Naive thymus-derived CD8-positive, alpha-beta T cell (primary cell): ENCODE results near the gene SUPT20H. TPM values are rescaled to one million over a fixed set of nuclear protein-coding genes. Genes with fewer than 3 reads are reported as not detected.

Experiments
- ATAC-seq, 2 donors: fragments of 150-1000 bp; cut with Tn5 transposase in 1 of 2; sonication (Bioruptor Pico), chemical (Tn5 transposase) in 1 of 2; 1 replicate in 1 of 2; 2 replicates in 1 of 2; pipeline ENCODE4 v1.10.0; 2021; ENCODE audit warnings: mild to moderate bottlenecking in 2 of 2, moderate library complexity in 2 of 2
- POLR2A ChIA-PET: fragments of 350-600 bp; sonication (Branson Sonifier 250); formaldehyde crosslinking; loops from one replicate; lab custom pipeline; 2021; ENCODE audit warnings: antibody characterized with exemption; lab: Charles Lee
- DNase-seq, 10 donors: peaks; one replicate each; pipeline versions ENCODE4 v3.0.0 to v3.0.0-alpha.2; 2020 to 2022
- H3K27ac Mint-ChIP-seq, 10 donors: one replicate each; pipeline ENCODE4 v1.8.0; 2020 to 2022; ENCODE audit warnings: mild to moderate bottlenecking in 10 of 10, mixed read lengths in 10 of 10, moderate library complexity in 4 of 10, inconsistent platforms in 1 of 10
- H3K27me3 Mint-ChIP-seq, 5 donors: one replicate each; pipeline ENCODE4 v1.8.0; 2021 to 2022; ENCODE audit warnings: mixed read lengths in 5 of 5
- H3K36me3 Mint-ChIP-seq, 3 donors: one replicate each; pipeline ENCODE4 v1.8.0; 2020 to 2022; ENCODE audit warnings: mixed read lengths in 3 of 3, mild to moderate bottlenecking in 2 of 3, inconsistent platforms in 1 of 3
- H3K4me1 Mint-ChIP-seq, 4 donors: one replicate each; pipeline ENCODE4 v1.8.0; 2021 to 2022; ENCODE audit warnings: mixed read lengths in 4 of 4
- H3K4me3 Mint-ChIP-seq, 10 donors: one replicate each; pipeline ENCODE4 v1.8.0; 2020 to 2022; ENCODE audit warnings: mild to moderate bottlenecking in 10 of 10, mixed read lengths in 10 of 10, moderate library complexity in 6 of 10, inconsistent platforms in 1 of 10
- H3K9me3 Mint-ChIP-seq, 9 donors: one replicate each; pipeline ENCODE4 v1.8.0; 2020 to 2022; ENCODE audit warnings: mixed read lengths in 9 of 9, mild to moderate bottlenecking in 3 of 9, inconsistent platforms in 1 of 9, moderate library complexity in 1 of 9
- polyA plus RNA-seq, 3 donors: library from polyadenylated mRNA; unstranded; fragments of 300-500 nt; fragmentation: Illumina TruSeq; gene quantifications; one replicate each; pipeline ENCODE4 v1.2.3, GENCODE V29; 2021
- total RNA-seq, 8 experiments: library from RNA in 2 of 8; stranded (reverse) in 2 of 8; gene quantifications; one replicate each; pipeline ENCODE4 v1.2.3 and lab custom pipeline; 2021 to 2026

Gene SUPT20H
- total and polyA plus RNA-seq, 5 experiments from 2014 or later, result 45.4 to 119 (median 59.1) TPM

DNA sequence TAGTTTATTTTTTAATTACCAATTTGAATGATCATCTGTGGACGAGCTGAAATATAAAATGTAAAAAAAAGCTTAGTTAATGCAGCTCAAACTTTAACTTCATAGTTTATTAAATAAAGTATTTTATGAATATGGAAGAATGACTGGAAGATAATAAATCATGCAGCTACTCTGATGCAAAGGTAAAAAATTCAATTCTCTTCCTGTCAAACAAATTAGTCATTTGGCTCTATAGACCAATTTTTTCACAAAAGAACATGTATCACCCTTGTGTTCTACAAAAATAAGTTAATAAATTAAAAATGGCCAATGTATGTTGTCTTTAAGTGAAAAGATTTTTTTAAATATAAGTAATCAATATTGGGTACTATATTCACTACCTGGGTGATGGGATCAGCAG, 32.7 kb downstream of the SUPT20H start:
- DNase-seq, result no peak
- peaks cover 4 to 77% (median 20%) of the 10 kb centered on the region in 3 donors for H3K36me3 Mint-ChIP-seq
- peaks cover 0 to 5% (median 1%) of the 10 kb centered on the region in 4 donors for H3K4me1 Mint-ChIP-seq
- POLR2A ChIA-PET, result interaction anchor here (1.1 kb wide), 1 partner anchor 27 kb away, joined by 7 read pairs; no protein-coding TSS in a partner anchor
- H3K4me3 Mint-ChIP-seq, result no peak overlapping the region
- no peaks in the 10 kb centered on the region for H3K9me3 Mint-ChIP-seq
- ATAC-seq, result no peak
- no peak overlapping the region for H3K27ac Mint-ChIP-seq
- no peaks in the 10 kb centered on the region for H3K27me3 Mint-ChIP-seq

DNA sequence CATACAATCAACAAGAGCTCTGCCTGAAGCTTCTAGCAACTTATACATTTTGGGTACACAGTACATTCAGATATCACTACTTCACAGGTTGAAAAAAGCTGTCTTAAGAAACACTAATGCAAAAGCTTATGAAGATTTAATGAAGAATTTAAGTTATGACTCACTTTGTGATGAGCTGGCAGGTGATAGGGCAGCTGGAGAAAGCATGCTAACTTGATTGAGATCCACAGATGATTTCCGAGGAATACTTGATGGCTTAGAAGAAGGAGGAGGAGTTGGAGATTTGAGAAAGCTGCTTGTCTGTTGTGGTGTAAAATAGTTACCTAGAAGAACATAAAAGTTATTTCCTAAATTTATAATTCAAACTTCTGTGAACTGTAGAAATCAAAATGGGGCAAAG, 35.6 kb downstream of the SUPT20H start:
- Mint-ChIP-seq H3K36me3 (peaks cover 4 to 75% (median 8%) of the 10 kb centered on the region in 3 donors), H3K9me3 (no peaks in the 10 kb centered on the region), H3K4me1 (peaks cover 0 to 5% (median 1%) of the 10 kb centered on the region in 4 donors), H3K4me3 (no peak overlapping the region), H3K27ac (peak overlapping the region in 5 of 10 donors; percentile 10 to 63 (median 29)), H3K27me3 (no peaks in the 10 kb centered on the region)
- DNase-seq (no peak), ATAC-seq (no peak)
- POLR2A ChIA-PET, result interaction anchor here (1.3 kb wide), 1 partner anchor 24 kb away, joined by 10 read pairs; the partner anchor contains the start of gene EXOSC8

DNA sequence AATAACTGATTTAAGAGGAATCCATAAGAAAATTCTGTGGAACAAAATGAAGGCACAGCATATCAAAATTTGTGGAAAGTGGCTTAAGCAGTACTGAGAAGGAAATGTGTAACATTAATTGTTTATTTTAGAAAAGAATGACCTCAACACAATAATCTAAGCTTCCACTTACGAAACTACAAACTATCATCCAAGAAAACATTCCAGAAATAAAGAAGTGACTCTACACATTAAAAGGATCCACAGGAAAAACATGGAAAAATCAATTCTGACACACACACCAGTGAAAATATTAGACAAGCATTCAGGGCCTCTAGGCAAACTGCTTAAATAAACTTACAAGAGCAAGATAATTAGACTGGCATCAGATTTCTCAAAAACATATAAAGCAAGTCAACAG, 44.9 kb downstream of the SUPT20H start:
- DNase-seq, result no peak
- no peaks in the 10 kb centered on the region for H3K9me3 Mint-ChIP-seq
- POLR2A ChIA-PET, result no interaction called here
- no peak for ATAC-seq
- H3K27me3 Mint-ChIP-seq, result no peaks in the 10 kb centered on the region
- peaks cover 8 to 87% (median 22%) of the 10 kb centered on the region in 3 donors for H3K36me3 Mint-ChIP-seq
- peak overlapping the region in 7 of 10 donors; percentile 8 to 88 (median 65) for H3K27ac Mint-ChIP-seq
- no peak overlapping the region for H3K4me3 Mint-ChIP-seq
- peaks cover 0 to 5% (median 1%) of the 10 kb centered on the region in 4 donors for H3K4me1 Mint-ChIP-seq

- H3K36me3 Mint-ChIP-seq, result peaks cover 8 to 95% (median 18%) of the 10 kb centered on the region in 3 donors
- H3K27ac Mint-ChIP-seq, result peak overlapping the region in 3 of 10 donors; percentile 7 to 40 (median 33)
- H3K4me1 Mint-ChIP-seq, result peaks cover 0 to 13% (median 6%) of the 10 kb centered on the region in 4 donors
- no peak for DNase-seq
- no peaks in the 10 kb centered on the region for H3K9me3 Mint-ChIP-seq
- H3K4me3 Mint-ChIP-seq, result no peak overlapping the region
- POLR2A ChIA-PET, result interaction anchor here (2.8 kb wide), 1 partner anchor 12 kb away, joined by 17 read pairs; the partner anchor contains the start of genes ALG5 and EXOSC8
- H3K27me3 Mint-ChIP-seq, result no peaks in the 10 kb centered on the region
- ATAC-seq, result no peak
Measured at GRCh38 chr13:37011788-37012187, 47.7 kb downstream of the SUPT20H start.

GRCh38 chr13:37011002-37011401, 48.5 kb downstream of the SUPT20H start:
- ATAC-seq, result no peak
- POLR2A ChIA-PET, result interaction anchor here (3.1 kb wide), 1 partner anchor 11 kb away, joined by 15 read pairs; the partner anchor contains the start of gene EXOSC8
- H3K27ac Mint-ChIP-seq, result peak overlapping the region in 2 of 10 donors; percentile 29 to 68
- peaks cover 7 to 95% (median 12%) of the 10 kb centered on the region in 3 donors for H3K36me3 Mint-ChIP-seq
- H3K9me3 Mint-ChIP-seq, result no peaks in the 10 kb centered on the region
- no peaks in the 10 kb centered on the region for H3K27me3 Mint-ChIP-seq
- H3K4me3 Mint-ChIP-seq, result no peak overlapping the region
- DNase-seq, result no peak
- H3K4me1 Mint-ChIP-seq, result peaks cover 0 to 12% (median 6%) of the 10 kb centered on the region in 4 donors

GRCh38 chr13:37010424-37010823, 49.1 kb downstream of the SUPT20H start:
- peaks cover 3 to 8% (median 6%) of the 10 kb centered on the region in 4 donors for H3K4me1 Mint-ChIP-seq
- H3K27ac Mint-ChIP-seq, result peak overlapping the region in 6 of 10 donors; percentile 4 to 86 (median 32)
- no peaks in the 10 kb centered on the region for H3K27me3 Mint-ChIP-seq
- peaks cover 2 to 95% (median 8%) of the 10 kb centered on the region in 3 donors for H3K36me3 Mint-ChIP-seq
- H3K9me3 Mint-ChIP-seq, result no peaks in the 10 kb centered on the region
- DNase-seq (no peak), ATAC-seq (no peak)
- no peak overlapping the region for H3K4me3 Mint-ChIP-seq
- POLR2A ChIA-PET, result interaction anchor here (3.1 kb wide), 1 partner anchor 10 kb away, joined by 15 read pairs; the partner anchor contains the start of gene EXOSC8

- no peak for ATAC-seq
- DNase-seq, result no peak
- Mint-ChIP-seq H3K27ac (peak overlapping the region in 5 of 10 donors; percentile 2 to 62 (median 13)), H3K4me1 (peaks cover 3 to 8% (median 6%) of the 10 kb centered on the region in 4 donors), H3K27me3 (no peaks in the 10 kb centered on the region), H3K4me3 (no peak overlapping the region), H3K9me3 (no peaks in the 10 kb centered on the region), H3K36me3 (peaks cover 0 to 95% (median 7%) of the 10 kb centered on the region in 3 donors)
- POLR2A ChIA-PET, result interaction anchor here (3.1 kb wide), 1 partner anchor 9 kb away, joined by 15 read pairs; the partner anchor contains the start of gene EXOSC8
Measured at GRCh38 chr13:37009692-37010091, 49.8 kb downstream of the SUPT20H start.

- ATAC-seq, result no peak
- Mint-ChIP-seq H3K4me1 (peaks cover 14 to 39% (median 33%) of the 10 kb centered on the region in 4 donors), H3K27me3 (peaks cover 0 to 5% (median 0%) of the 10 kb centered on the region in 5 donors), H3K36me3 (peaks cover 0 to 39% (median 4%) of the 10 kb centered on the region in 3 donors), H3K27ac (peak overlapping the region; percentile 99 to 100 (median 100)), H3K9me3 (peaks cover 0 to 5% (median 0%) of the 10 kb centered on the region in 9 donors), H3K4me3 (peak overlapping the region in 9 of 10 donors; percentile 99 to 100 (median 100))
- DNase-seq, result no peak
- POLR2A ChIA-PET, result interaction anchor here (5.7 kb wide), 1 partner anchor 57 kb away, joined by 76 read pairs; the partner anchor contains the start of gene SUPT20H
Measured at GRCh38 chr13:37001921-37002250, 57.6 kb downstream of the SUPT20H start.

DNA sequence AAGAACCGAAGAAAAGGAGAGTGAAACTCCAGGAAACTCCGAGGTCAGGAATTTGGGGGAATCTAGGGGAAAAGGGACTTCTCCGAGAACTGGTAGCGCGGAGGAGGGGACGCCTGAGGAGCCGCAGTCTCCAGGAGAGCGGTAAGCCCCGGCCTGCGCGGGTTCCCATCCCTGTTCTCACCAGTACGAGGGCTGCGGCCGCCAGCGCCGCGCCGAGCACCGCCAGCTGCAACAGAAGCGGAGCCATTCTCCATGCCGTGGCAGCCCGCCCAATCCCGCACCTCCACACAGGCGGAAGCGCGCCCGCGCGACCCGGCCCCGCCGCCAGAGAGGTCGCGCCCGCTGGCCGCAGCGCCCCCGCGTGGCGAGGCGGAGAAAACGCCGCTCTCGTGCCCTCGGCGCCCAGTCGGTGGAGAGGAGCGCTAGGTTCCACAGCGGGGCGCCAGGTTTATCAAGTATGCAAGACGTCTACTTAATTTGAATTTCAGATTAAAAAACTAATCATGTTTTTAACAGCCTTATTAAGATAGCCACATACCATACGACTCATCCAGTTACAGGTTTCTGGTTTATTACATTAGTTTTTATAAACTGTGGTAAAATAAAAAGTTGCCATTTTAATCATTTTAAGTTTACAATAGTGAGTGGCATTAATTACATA, 60.3 kb downstream of the SUPT20H start, which contains the start of gene ALG5:
TSS of gene ALG5 (minus strand) at position 287 of the 661 bp plus-strand sequence. CDS start at position 247, 40 bp downstream.
- peaks cover 0 to 5% (median 0%) of the 10 kb centered on the region in 5 donors for H3K27me3 Mint-ChIP-seq
- H3K27ac Mint-ChIP-seq, result peak within 1 kb of the TSS; percentile 99 to 100 (median 100)
- H3K4me3 Mint-ChIP-seq, result peak within 1 kb of the TSS; percentile 96 to 100 (median 100)
- DNase-seq, result peak; percentile 89 to 97 (median 94)
- ATAC-seq, result peak; percentile 63 to 70
- peaks cover 0 to 29% (median 3%) of the 10 kb centered on the region in 3 donors for H3K36me3 Mint-ChIP-seq
- peaks cover 22 to 46% (median 43%) of the 10 kb centered on the region in 4 donors for H3K4me1 Mint-ChIP-seq
- H3K9me3 Mint-ChIP-seq, result peaks cover 0 to 5% (median 0%) of the 10 kb centered on the region in 9 donors
- POLR2A ChIA-PET, result interaction anchor here (0.8 to 5.7 kb wide), 10 partner anchors 10 to 1350 kb away, joined by 3 to 76 read pairs (median 9); partner anchors contain the start of genes SPART, SUPT20H and UFM1

DNA sequence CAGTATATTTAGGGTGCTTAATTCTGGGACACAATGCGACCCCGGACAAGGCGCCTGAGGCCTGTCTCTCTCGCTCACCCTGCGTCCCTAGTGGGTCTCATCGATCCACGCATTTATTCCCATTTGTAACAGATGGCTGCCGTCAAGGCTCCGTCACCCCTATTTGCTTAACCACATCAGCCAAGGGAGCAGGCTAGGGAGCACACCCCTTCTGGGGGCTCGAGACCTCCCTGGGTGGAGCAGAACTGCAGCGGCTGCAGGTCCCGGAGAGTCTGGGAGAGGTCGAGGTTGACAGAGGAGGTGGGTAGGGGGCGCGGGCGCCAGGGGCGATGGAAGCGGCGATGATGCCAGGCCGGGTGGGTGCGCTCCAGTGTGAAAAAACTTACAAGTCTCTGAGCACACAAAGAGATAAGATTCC, 60.9 kb downstream of the SUPT20H start:
- Mint-ChIP-seq H3K27ac (peak overlapping the region; percentile 94 to 100 (median 100)), H3K36me3 (peaks cover 0 to 29% (median 3%) of the 10 kb centered on the region in 3 donors), H3K27me3 (peaks cover 0 to 5% (median 0%) of the 10 kb centered on the region in 5 donors), H3K4me3 (peak overlapping the region; percentile 96 to 100 (median 100)), H3K9me3 (peaks cover 0 to 5% (median 0%) of the 10 kb centered on the region in 9 donors), H3K4me1 (peaks cover 22 to 46% (median 43%) of the 10 kb centered on the region in 4 donors)
- no peak for ATAC-seq
- peak in 8 of 10 donors; percentile 4 to 63 (median 10) for DNase-seq
- POLR2A ChIA-PET, result interaction anchor here (0.8 to 5.7 kb wide), 5 partner anchors 9 to 1351 kb away, joined by 3 to 76 read pairs (median 13); partner anchors contain the start of genes SPART, SUPT20H and UFM1

GRCh38 chr13:36997716-36998427, 61.6 kb downstream of the SUPT20H start:
- DNase-seq (no peak), ATAC-seq (no peak)
- H3K9me3 Mint-ChIP-seq, result peaks cover 0 to 5% (median 0%) of the 10 kb centered on the region in 9 donors
- peak overlapping the region; percentile 94 to 100 (median 100) for H3K27ac Mint-ChIP-seq
- H3K27me3 Mint-ChIP-seq, result peaks cover 0 to 5% (median 0%) of the 10 kb centered on the region in 5 donors
- H3K4me1 Mint-ChIP-seq, result peaks cover 22 to 46% (median 41%) of the 10 kb centered on the region in 4 donors
- H3K4me3 Mint-ChIP-seq, result peak overlapping the region; percentile 96 to 100 (median 100)
- POLR2A ChIA-PET, result no interaction called here
- peaks cover 0 to 29% (median 7%) of the 10 kb centered on the region in 3 donors for H3K36me3 Mint-ChIP-seq

GRCh38 chr13:36992362-36992761, 67.1 kb downstream of the SUPT20H start:
- peaks cover 0 to 82% (median 20%) of the 10 kb centered on the region in 3 donors for H3K36me3 Mint-ChIP-seq
- POLR2A ChIA-PET, result no interaction called here
- ATAC-seq (no peak), DNase-seq (no peak)
- H3K27ac Mint-ChIP-seq, result no peak overlapping the region
- H3K9me3 Mint-ChIP-seq, result no peaks in the 10 kb centered on the region
- H3K27me3 Mint-ChIP-seq, result no peaks in the 10 kb centered on the region
- peaks cover 12 to 22% (median 16%) of the 10 kb centered on the region in 4 donors for H3K4me1 Mint-ChIP-seq
- H3K4me3 Mint-ChIP-seq, result no peak overlapping the region
